ENCODE measurements around the gene ANAPC1.
A peak's percentile ranks its signal among the peaks of the same experiment; 100 is the strongest.
"Not testable (repeated sequence)": the region's sequence is repeated elsewhere in the genome, so short reads cannot be mapped to it uniquely, and the experiment has no call there.

ANAPC1 gene

DNA sequence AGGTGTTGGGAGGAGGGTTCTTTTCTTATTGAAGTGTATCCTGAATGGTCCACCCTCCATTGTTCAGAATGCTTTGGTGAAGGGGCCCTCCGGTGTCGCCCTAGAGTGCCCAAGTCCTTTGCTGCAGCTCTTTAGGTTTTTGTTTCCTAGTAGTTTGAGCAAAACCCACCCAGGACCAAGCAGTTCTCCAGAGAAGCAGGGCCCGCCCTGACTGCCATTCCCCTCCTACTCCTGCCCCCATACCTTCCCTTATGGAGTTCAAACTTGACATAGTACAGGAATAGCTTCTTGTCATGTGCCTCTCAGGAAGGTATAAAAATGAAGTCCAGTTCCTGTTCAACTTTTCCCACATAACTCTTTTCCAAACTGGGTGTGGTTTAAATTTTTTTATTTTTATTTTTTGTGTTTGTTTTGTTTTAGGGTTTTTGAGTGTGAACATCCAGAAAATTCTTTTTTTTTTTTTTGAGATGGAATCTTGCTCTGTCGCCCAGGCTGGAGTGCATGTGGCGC lies 20.0 kb upstream of the ANAPC1 start:
- no peak for DNase-seq

DNA sequence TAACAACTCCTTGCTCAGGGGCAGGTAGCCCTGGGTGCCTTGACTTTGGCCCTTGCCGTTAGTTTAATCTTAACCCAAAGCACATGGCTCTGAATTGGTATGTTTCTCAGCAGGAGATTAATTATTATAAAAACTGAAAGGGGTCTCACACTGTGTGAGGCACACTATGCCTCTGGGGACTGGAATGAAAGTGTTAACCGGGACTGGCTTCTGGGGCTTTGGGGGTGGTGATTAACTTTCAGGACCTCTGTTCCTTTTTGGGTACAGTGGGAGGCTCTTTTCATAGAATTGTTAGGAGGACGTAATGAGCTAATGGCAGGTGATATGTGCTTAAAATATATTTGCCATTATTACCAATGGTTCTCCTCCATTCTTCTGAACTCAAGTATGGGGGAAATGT lies 19.5 kb upstream of the ANAPC1 start:
- no peak for DNase-seq

- no peak for DNase-seq
These were observed 16.9 kb upstream of the ANAPC1 start for GRCh38 chr2:111900859-111901258.

GRCh38 chr2:111898703-111899514 lies 14.9 kb upstream of the ANAPC1 start:
- peak; percentile 7 for DNase-seq

- DNase-seq: peak; percentile 53
These were observed 14.1 kb upstream of the ANAPC1 start, which contains the start of gene MERTK for GRCh38 chr2:111897924-111898702. MERTK (plus strand) TSS chr2:111898607; CDS start chr2:111898736, 129 bp downstream.

GRCh38 chr2:111897630-111897923 lies 13.6 kb upstream of the ANAPC1 start:
- no peak for DNase-seq

DNA sequence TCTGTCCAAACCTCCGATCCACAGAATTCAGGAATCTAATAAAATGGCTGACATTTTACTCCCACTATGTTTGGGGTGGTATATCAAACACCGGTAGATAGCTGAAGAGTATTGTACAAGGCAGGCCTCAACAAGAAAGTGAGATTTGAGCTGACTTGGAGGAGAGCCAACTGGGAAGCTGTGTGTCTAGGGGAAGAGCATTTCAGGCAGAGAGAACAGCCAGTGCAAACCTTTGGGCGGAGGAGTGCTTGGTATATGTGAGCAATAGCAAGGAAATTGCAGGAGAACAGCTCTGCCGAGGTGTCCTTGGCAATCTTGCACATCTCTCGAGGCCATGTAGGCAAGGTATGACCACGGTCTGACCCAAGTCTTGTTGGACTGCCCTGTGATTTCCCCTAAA lies 12.6 kb upstream of the ANAPC1 start:
- no peak for DNase-seq

DNA sequence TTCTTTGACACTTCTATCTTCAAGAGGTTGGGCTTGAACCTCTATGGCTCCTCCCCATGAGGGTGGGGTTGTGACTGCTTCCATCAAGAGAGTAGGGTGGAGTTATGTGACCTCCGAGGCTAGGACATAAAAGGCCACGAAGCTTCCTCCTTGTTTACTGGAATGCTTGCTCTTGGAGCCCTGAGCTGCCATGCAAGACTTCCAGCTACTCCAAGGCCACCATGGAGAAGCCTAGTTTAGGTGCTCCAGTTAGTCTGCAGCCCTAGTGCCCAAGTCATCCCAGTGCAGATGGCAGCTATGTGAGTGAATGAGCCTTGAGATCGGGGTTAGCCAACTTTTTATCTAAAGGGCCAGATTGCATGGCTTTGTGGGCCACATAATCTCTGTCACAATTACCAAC lies 12.0 kb upstream of the ANAPC1 start:
- no peak for DNase-seq

GRCh38 chr2:111884592-111884964 lies 585 bp upstream of the ANAPC1 start:
- no peak for DNase-seq

GRCh38 chr2:111872806-111873205 lies 11.2 kb downstream of the ANAPC1 start:
- DNase-seq: not testable (repeated sequence)

DNA sequence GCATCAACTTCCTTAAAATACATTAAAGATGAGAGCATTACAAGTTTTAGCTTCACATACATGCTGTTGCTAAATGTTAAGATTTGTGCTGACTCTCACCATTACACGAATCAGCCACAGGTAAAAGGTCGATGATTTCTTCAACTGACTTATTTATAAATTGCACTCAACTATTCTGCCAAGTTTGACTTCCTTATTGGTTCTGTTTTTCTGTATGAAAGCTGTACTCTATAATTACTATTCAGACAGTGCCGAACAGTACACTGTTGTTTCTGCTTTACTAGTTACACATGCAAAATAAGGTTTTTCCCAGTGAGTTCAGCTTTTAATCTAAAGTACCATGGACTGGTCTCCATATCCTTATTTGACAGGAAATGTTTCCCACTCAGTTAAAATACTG lies 18.9 kb downstream of the ANAPC1 start:
- not testable (repeated sequence) for DNase-seq

DNA sequence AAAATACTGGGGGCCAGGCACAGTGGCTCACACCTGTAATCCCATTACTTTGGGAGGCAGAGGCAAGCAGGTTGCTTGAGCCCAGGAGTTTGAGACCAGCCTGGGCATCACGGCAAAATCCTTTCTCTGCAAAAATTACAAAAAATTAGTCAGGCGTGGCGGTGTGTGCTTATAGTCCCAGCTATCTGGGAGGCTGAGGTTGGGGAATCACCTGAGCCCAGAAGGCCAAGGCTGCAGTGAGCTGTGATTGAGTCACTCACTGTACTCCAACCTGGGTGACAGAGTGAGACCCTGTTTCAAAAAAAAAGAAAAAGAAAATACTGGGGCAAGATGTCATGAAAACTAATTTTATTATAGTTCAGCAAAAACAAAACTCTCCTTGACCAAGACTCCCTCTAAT lies 24.0 kb downstream of the ANAPC1 start:
- not testable (repeated sequence) for DNase-seq

DNA sequence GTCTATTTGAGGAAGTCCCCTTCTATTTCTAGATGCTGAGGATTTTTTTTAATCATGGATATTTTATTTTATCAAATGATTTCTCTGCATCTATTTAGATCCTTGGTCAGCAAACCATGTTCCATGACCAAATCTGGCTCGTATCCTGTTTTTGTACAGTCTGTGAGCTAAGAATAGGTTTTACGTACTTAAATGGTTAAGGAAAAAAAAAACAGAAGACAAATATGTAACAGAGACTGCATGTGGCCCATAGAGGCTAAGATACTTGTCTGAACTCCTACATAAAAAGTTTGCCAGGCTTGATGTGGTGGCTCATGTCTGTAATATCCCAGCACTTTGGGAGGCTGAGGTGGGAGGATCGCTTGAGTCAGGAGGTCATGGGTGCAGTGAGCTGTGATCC lies 31.4 kb downstream of the ANAPC1 start:
- DNase-seq: not testable (repeated sequence)

- peak; percentile 50 for DNase-seq
These were observed 33.3 kb downstream of the ANAPC1 start for GRCh38 chr2:111850646-111851045.

DNA sequence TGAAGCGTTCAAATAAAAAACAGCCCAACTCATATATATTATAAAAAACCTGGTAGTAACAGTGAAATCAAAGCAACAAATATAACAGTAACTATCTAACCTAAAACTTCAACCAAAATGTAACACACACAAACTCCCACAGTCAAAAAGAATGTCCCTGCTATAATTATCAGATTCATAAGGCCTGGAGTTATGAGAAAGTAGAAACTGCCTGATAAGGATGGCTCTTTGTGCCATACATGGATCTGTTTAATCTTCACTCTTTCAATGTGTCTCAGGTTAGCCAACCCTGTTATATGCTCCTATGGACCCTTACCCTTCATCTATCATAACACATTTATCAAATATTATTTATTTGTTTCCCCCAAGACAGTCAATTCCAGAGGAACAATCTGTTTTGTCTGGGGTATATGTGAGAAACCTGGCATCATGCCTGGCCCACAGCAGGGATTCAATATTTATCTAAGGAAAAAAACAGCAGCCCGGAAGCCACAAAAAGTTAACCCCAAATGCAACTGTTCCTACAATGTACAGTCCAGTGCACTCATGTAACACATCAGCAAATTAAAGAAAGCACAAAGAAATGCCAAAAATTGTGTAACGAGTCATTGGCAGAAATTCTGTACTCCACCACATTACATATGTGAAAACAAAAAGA lies 44.2 kb downstream of the ANAPC1 start:
- not testable (repeated sequence) for DNase-seq

GRCh38 chr2:111838992-111839391 lies 45.0 kb downstream of the ANAPC1 start:
- not testable (repeated sequence) for DNase-seq

DNA sequence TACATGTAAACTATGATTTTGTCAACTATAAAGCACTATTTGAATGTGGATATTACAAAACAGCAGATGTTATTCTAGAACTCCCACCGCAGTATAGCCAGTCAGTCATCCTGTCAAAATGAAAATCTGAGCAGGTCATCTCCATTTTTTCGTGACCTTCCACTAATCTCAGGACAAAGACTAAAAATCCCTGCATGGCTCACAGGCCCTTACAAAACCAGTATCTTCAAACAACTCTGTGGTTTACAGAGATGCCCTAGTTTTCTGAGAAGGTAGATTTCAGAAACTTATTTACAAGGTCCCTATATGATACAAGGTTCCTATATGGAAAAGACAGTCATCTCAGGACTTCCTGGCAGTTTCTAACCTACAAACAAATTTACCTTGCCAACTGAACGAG lies 49.8 kb downstream of the ANAPC1 start:
- DNase-seq: not testable (repeated sequence)

- not testable (repeated sequence) for DNase-seq
These were observed 53.5 kb downstream of the ANAPC1 start for GRCh38 chr2:111830479-111830878.

DNA sequence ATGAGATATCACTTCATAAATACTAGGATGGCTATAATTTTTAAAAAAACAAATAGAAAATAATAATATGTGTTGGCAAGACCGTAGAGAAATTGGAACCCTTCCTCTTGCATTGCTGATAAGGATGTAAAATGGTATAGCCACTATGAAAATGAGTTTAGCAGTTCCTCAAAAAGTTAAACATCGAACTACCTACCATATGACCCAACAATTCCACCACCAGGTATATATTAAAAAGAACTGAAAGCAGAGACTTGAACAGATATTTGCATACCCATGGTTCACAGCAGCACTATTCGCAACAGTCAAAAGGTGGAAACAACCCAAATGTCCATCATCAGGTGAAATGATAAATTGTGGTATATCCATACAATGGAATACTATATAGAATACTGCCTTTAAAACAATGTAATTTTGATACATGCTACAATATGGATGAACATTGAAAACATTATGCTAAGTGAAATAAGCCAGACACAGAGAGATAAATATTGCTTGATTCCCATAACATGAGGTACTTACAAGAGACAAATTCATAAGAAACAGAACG lies 55.7 kb downstream of the ANAPC1 start:
- DNase-seq: not testable (repeated sequence)

GRCh38 chr2:111812970-111813622 lies 70.9 kb downstream of the ANAPC1 start:
- DNase-seq: not testable (repeated sequence)

DNA sequence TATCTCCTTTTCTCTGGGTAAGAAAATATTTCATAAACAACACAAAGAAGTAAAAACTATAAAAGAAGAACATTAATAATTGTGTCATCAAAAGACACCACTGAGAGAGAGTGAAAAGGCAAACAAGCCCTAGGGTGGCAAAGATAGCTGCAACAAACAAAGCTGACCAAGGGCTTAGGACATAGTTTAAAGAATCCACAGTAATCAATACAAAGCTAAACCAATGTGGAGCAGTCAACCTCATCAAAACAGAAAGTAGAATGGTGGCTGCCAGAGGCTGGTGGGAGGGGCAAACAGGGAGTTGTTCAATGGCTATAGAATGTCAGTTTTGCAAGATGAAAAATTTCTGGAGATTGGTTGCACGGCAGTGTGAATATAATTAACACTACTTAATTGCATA lies 93.4 kb downstream of the ANAPC1 start:
- not testable (repeated sequence) for DNase-seq

DNA sequence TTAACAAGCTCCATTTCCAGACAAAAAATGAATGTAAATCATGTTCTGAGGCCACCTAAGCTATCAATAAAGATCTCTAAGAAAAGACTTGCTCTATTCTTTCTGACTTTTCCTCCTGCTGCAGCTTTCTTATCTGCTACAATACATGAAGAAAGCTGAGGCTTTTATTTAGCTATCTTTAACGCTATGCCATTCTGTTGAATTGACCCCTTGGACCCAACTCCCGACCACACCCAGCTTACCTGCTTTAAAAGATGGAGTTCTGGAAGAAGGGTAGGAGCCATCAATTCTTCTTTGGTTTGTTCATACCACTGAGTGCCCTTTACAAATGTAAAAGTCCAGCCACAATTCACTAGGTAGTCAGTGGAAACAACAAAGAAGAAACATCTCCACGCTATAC lies 99.9 kb downstream of the ANAPC1 start:
- DNase-seq: not testable (repeated sequence)

- not testable (repeated sequence) for DNase-seq
These were observed 101.8 kb downstream of the ANAPC1 start for GRCh38 chr2:111782195-111782594.

All from stimulated activated CD4-positive, alpha-beta T cell treated with anti-CD3 and anti-CD28 coated beads, Interleukin-4, amount 100 ng/mL, for 24 hours (primary cell).